HepG2 (cell line): ENCODE measurements around the gene NPC1. TPM values are rescaled to one million over a fixed set of nuclear protein-coding genes. Genes with fewer than 3 reads are reported as not detected.

Experiments used
- DNMT3B ChIP-seq: conservative IDR thresholded peaks from 2 replicates; pipeline ENCODE4 v1.6.1; 2016; ENCODE audit warnings: missing biosample characterization, control low read depth
- ELF4 ChIP-seq: sonication (generic); formaldehyde crosslinking; IDR thresholded peaks from 2 replicates; pipeline ENCODE4 v1.5.0; 2020; ENCODE audit warnings: missing genetic modification reagents, mild to moderate bottlenecking, moderate library complexity, borderline replicate concordance
- GABPA ChIP-seq, 2 experiments: IDR thresholded peaks; 2 replicates each; pipeline ENCODE4 v1.6.1; 2011 to 2016; ENCODE audit warnings: low read depth in 2 of 2, low read length in 1 of 2, missing biosample characterization in 1 of 2, missing genetic modification characterization in 1 of 2
- HOXA3 ChIP-seq: sonication (generic); formaldehyde crosslinking; IDR thresholded peaks from 2 replicates; pipeline ENCODE4 v1.5.0; 2020; ENCODE audit warnings: missing genetic modification reagents
- KDM3A ChIP-seq: IDR thresholded peaks from 2 replicates; pipeline ENCODE4 v1.6.1; 2018; ENCODE audit warnings: low read depth, missing compliant biosample characterization
- KDM5A ChIP-seq: fragments of 200-600 bp; sonication (generic); IDR thresholded peaks from 2 replicates; pipeline ENCODE4 v1.7.0; 2018; ENCODE audit warnings: antibody characterized with exemption, mild to moderate bottlenecking, low read length, borderline replicate concordance
- SMC3 ChIP-seq: IDR thresholded peaks from 2 replicates; pipeline ENCODE4 v1.6.1; 2011; ENCODE audit warnings: low read length, improper control_type of control experiment
- STAG1 ChIP-seq: sonication (generic); formaldehyde crosslinking; IDR thresholded peaks from 2 replicates; pipeline ENCODE4 v1.4.0; 2020; ENCODE audit warnings: missing genetic modification reagents
- YEATS4 ChIP-seq: sonication (generic); formaldehyde crosslinking; IDR thresholded peaks from 2 replicates; pipeline ENCODE4 v1.4.0; 2020; ENCODE audit warnings: missing genetic modification reagents, borderline replicate concordance
- ZBTB20 ChIP-seq: sonication (generic); formaldehyde crosslinking; IDR thresholded peaks from 2 replicates; pipeline ENCODE4 v1.8.1; 2023; ENCODE audit warnings: missing genetic modification reagents, low read depth, mild to moderate bottlenecking, borderline replicate concordance
- ZNF432 ChIP-seq: sonication (generic); formaldehyde crosslinking; IDR thresholded peaks from 2 replicates; pipeline ENCODE4 v1.5.0; 2020; ENCODE audit warnings: missing genetic modification reagents, mild to moderate bottlenecking, borderline replicate concordance
- ZNF614 ChIP-seq: IDR thresholded peaks from 2 replicates; pipeline ENCODE4 v1.6.1; 2018; ENCODE audit warnings: missing biosample characterization, missing genetic modification reagents, inconsistent platforms, borderline replicate concordance
- polyA plus RNA-seq, 8 experiments: library from polyadenylated mRNA; depleted of rRNA in 3 of 8; stranded (reverse) in 7 of 8; unstranded in 1 of 8; fragments of >200 nt; fragmentation: Illumina TruSeq in 4 of 8; extraction: Trizol in 4 of 8; gene quantifications; 2 replicates each; pipeline versions ENCODE4 v1.2.1 to v1.2.3, GENCODE V29; 2011 to 2016; ENCODE audit warnings: low read depth in 4 of 8, missing spikeins in 1 of 8, mixed read lengths in 1 of 8; ENCODE audit not compliant: insufficient read depth in 1 of 8
- total RNA-seq, 5 experiments: library from RNA; depleted of rRNA; stranded (reverse); fragments of >200 nt; fragmentation: Illumina TruSeq; extraction: Trizol; gene quantifications; 2 replicates each; pipeline ENCODE4 v1.2.3, GENCODE V29; 2016; ENCODE audit warnings: low read depth in 1 of 5
- TF ChIP-seq, protein P1 (sequence below): sonication (generic); formaldehyde crosslinking; IDR thresholded peaks from 2 replicates; pipeline ENCODE4 v1.4.0; 2020; ENCODE audit warnings: missing genetic modification reagents
- TF ChIP-seq, protein P2 (sequence below): sonication (generic); formaldehyde crosslinking; IDR thresholded peaks from 2 replicates; pipeline ENCODE4 v1.4.0; 2020; ENCODE audit warnings: mild to moderate bottlenecking, missing genetic modification reagents
- TF ChIP-seq, protein P3 (sequence below): sonication (generic); formaldehyde crosslinking; IDR thresholded peaks from 2 replicates; pipeline ENCODE4 v1.4.0; 2020; ENCODE audit warnings: missing genetic modification reagents
- TF ChIP-seq, protein P4 (sequence below): sonication (generic); formaldehyde crosslinking; IDR thresholded peaks from 2 replicates; pipeline ENCODE4 v1.4.0; 2020; ENCODE audit warnings: low read depth, missing genetic modification reagents

NPC1 gene
- total and polyA plus RNA-seq, 2 of the 13 experiments (the other 11 are each of a cell fraction or from before 2014, with no cell fraction given), result 46.5 to 114 TPM

DNA sequence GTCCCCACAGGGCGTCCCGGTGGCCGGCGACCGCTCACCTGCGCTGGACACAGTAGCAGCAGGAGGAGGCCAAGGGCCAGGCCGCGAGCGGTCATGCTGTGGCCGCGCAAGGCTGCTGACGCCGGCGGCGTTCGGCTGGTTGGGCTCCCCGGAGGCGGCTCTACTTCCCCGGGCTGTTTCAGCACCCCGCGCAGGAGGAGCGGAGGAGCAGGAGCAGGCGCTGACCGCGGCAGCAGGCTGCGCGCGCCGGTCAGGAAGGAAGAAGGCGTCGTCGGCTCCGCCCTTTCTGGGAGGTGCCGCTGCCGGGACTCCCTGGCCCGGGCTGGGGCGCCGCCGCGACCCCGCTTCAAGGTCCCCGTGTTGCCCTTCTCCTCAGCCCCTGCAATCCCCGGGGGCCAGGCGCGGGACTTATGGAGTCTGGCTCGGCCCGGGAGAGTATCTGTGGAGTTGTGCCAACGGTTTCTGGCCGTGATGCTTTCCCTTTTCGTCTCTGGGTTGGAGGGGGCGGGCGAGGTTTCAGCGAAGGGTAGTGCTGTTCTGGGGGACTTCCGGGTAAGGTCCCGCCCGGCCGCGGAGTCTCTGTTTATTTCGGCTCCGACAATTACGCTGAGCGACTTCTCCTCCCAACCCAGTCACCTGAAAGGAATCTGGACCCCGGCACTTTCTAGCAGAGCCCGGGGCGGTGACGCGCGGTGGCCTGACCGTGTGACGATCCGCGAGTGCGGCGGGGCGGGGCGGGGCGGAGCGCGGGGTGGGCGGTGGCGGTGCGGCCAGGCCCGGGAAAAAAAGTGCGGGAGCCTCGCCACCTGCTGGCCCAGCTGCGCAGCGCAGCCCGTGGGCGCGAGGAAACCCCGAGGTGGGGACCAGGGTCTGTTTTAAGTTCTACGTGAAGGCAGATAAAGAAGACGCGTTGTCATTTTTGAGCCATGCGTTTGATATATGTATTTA, at the start of gene NPC1 (continued):
- TF ChIP-seq, protein P1, sequence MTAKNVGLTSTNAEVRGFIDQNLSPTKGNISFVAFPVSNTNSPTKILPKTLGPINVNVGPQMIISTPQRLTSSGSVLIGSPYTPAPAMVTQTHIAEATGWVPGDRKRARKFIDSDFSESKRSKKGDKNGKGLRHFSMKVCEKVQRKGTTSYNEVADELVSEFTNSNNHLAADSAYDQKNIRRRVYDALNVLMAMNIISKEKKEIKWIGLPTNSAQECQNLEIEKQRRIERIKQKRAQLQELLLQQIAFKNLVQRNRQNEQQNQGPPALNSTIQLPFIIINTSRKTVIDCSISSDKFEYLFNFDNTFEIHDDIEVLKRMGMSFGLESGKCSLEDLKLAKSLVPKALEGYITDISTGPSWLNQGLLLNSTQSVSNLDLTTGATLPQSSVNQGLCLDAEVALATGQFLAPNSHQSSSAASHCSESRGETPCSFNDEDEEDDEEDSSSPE (CRISPR knock-in tag), result peak; percentile 19
- TF ChIP-seq, protein P2, sequence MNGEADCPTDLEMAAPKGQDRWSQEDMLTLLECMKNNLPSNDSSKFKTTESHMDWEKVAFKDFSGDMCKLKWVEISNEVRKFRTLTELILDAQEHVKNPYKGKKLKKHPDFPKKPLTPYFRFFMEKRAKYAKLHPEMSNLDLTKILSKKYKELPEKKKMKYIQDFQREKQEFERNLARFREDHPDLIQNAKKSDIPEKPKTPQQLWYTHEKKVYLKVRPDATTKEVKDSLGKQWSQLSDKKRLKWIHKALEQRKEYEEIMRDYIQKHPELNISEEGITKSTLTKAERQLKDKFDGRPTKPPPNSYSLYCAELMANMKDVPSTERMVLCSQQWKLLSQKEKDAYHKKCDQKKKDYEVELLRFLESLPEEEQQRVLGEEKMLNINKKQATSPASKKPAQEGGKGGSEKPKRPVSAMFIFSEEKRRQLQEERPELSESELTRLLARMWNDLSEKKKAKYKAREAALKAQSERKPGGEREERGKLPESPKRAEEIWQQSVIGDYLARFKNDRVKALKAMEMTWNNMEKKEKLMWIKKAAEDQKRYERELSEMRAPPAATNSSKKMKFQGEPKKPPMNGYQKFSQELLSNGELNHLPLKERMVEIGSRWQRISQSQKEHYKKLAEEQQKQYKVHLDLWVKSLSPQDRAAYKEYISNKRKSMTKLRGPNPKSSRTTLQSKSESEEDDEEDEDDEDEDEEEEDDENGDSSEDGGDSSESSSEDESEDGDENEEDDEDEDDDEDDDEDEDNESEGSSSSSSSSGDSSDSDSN (CRISPR knock-in tag), result peak; percentile 99
- peak; percentile 23 for TF ChIP-seq SMC3
- TF ChIP-seq, protein P3, sequence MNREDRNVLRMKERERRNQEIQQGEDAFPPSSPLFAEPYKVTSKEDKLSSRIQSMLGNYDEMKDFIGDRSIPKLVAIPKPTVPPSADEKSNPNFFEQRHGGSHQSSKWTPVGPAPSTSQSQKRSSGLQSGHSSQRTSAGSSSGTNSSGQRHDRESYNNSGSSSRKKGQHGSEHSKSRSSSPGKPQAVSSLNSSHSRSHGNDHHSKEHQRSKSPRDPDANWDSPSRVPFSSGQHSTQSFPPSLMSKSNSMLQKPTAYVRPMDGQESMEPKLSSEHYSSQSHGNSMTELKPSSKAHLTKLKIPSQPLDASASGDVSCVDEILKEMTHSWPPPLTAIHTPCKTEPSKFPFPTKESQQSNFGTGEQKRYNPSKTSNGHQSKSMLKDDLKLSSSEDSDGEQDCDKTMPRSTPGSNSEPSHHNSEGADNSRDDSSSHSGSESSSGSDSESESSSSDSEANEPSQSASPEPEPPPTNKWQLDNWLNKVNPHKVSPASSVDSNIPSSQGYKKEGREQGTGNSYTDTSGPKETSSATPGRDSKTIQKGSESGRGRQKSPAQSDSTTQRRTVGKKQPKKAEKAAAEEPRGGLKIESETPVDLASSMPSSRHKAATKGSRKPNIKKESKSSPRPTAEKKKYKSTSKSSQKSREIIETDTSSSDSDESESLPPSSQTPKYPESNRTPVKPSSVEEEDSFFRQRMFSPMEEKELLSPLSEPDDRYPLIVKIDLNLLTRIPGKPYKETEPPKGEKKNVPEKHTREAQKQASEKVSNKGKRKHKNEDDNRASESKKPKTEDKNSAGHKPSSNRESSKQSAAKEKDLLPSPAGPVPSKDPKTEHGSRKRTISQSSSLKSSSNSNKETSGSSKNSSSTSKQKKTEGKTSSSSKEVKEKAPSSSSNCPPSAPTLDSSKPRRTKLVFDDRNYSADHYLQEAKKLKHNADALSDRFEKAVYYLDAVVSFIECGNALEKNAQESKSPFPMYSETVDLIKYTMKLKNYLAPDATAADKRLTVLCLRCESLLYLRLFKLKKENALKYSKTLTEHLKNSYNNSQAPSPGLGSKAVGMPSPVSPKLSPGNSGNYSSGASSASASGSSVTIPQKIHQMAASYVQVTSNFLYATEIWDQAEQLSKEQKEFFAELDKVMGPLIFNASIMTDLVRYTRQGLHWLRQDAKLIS (CRISPR knock-in tag), result peak; percentile 68; the same call in 1 of the 2 replicates
- no peak for TF ChIP-seq ZNF432
- peak; percentile 64 for TF ChIP-seq HOXA3 (CRISPR knock-in tag)
- TF ChIP-seq GABPA (IDR thresholded peaks at IDR 0.05; ENCODE audit: low read depth, low read length), result peak; percentile 40
- peak; percentile 70 for TF ChIP-seq GABPA (CRISPR knock-in tag; IDR thresholded peaks at IDR 0.05; ENCODE audit: low read depth)
- TF ChIP-seq DNMT3B (CRISPR knock-in tag), result no peak; the same call in 1 of the 2 replicates
- TF ChIP-seq KDM3A (CRISPR knock-in tag), result peak; percentile 68; the same call in 1 of the 2 replicates
- TF ChIP-seq YEATS4 (CRISPR knock-in tag), result peak; percentile 92
- peak; percentile 74; the same call in 1 of the 2 replicates for TF ChIP-seq KDM5A
- TF ChIP-seq, protein P4, sequence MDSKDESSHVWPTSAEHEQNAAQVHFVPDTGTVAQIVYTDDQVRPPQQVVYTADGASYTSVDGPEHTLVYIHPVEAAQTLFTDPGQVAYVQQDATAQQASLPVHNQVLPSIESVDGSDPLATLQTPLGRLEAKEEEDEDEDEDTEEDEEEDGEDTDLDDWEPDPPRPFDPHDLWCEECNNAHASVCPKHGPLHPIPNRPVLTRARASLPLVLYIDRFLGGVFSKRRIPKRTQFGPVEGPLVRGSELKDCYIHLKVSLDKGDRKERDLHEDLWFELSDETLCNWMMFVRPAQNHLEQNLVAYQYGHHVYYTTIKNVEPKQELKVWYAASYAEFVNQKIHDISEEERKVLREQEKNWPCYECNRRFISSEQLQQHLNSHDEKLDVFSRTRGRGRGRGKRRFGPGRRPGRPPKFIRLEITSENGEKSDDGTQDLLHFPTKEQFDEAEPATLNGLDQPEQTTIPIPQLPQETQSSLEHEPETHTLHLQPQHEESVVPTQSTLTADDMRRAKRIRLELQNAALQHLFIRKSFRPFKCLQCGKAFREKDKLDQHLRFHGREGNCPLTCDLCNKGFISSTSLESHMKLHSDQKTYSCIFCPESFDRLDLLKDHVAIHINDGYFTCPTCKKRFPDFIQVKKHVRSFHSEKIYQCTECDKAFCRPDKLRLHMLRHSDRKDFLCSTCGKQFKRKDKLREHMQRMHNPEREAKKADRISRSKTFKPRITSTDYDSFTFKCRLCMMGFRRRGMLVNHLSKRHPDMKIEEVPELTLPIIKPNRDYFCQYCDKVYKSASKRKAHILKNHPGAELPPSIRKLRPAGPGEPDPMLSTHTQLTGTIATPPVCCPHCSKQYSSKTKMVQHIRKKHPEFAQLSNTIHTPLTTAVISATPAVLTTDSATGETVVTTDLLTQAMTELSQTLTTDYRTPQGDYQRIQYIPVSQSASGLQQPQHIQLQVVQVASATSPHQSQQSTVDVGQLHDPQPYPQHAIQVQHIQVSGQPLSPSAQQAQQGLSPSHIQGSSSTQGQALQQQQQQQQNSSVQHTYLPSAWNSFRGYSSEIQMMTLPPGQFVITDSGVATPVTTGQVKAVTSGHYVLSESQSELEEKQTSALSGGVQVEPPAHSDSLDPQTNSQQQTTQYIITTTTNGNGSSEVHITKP, result 0 out of 2 replicates have a peak, but pooled peaks have one; percentile 32
- peak; percentile 86 for TF ChIP-seq STAG1 (CRISPR knock-in tag)
- peak; percentile 22; the same call in 1 of the 2 replicates for TF ChIP-seq ZBTB20
- TF ChIP-seq ZNF614 (CRISPR knock-in tag), result peak; percentile 49; the same call in 1 of the 2 replicates
- TF ChIP-seq ELF4 (CRISPR knock-in tag), result peak; percentile 90; the same call in 1 of the 2 replicates
